SK-N-SH (cell line): ENCODE data around the gene ACTG2. TPM values are rescaled to one million over a fixed set of nuclear protein-coding genes. Genes with fewer than 3 reads are reported as not detected.

ENCODE experiments used
- CTCF ChIA-PET: fragments of 300-600, 350-600 bp; formaldehyde crosslinking; extraction: SDS; loops from one replicate; lab custom pipeline; 2021; lab: Yijun Ruan, JAX
- POLR2A ChIA-PET: fragments of 350-600 bp; sonication (Branson Sonifier 250); formaldehyde crosslinking; extraction: SDS; loops from one replicate; lab custom pipeline; 2020; ENCODE audit warnings: antibody characterized with exemption, inconsistent platforms; lab: Yijun Ruan, JAX
- DNase-seq: peaks from one replicate; pipeline ENCODE4 v3.0.0; 2012
- H2AFZ ChIP-seq: fragments of 200-600 bp; sonication (generic); 2 replicates; pipeline ENCODE4 v1.8.1; 2016; ENCODE audit warnings: antibody characterized with exemption, mild to moderate bottlenecking, low read depth
- H3F3A ChIP-seq: fragments of 200-600 bp; sonication (generic); replicated peaks from 2 replicates; pipeline ENCODE3; 2016; ENCODE audit warnings: antibody characterized with exemption, mild to moderate bottlenecking; ENCODE audit not compliant: insufficient read depth
- H3K27ac ChIP-seq, 2 experiments: fragments of 200-500 bp in 1 of 2; fragments of 200-600 bp in 1 of 2; sonication (Bioruptor generic) in 1 of 2; sonication (generic), shearing (Covaris generic) in 1 of 2; 2 replicates each; pipeline versions ENCODE4 v1.5.1 to v1.6.1; 2014 to 2016; ENCODE audit warnings: low read depth in 2 of 2, inconsistent platforms in 1 of 2, low read length in 1 of 2, mild to moderate bottlenecking in 1 of 2, mixed read lengths in 1 of 2
- H3K27me3 ChIP-seq: fragments of 200-600 bp; sonication (generic), shearing (Covaris generic); 2 replicates; pipeline ENCODE4 v1.6.1; 2016; ENCODE audit warnings: mixed run types; ENCODE audit not compliant: insufficient read depth
- H3K36me3 ChIP-seq, 2 experiments: fragments of 200-500 bp in 1 of 2; fragments of 200-600 bp in 1 of 2; sonication (Bioruptor generic) in 1 of 2; sonication (generic) in 1 of 2; replicated peaks in 1 of 2; 2 replicates each; pipeline versions ENCODE3 to v1.5.1; 2014 to 2016; ENCODE audit warnings: low read length in 1 of 2, mild to moderate bottlenecking in 1 of 2; ENCODE audit not compliant: insufficient read depth in 2 of 2, control insufficient read depth in 1 of 2
- H3K4me1 ChIP-seq, 2 experiments: fragments of 200-500 bp in 1 of 2; fragments of 200-600 bp in 1 of 2; sonication (Bioruptor generic) in 1 of 2; sonication (generic), shearing (Covaris generic) in 1 of 2; 2 replicates each; pipeline versions ENCODE4 v1.5.1 to v1.6.1; 2014 to 2016; ENCODE audit warnings: low read depth in 1 of 2, low read length in 1 of 2, mixed run types in 1 of 2; ENCODE audit not compliant: insufficient read depth in 2 of 2, control insufficient read depth in 1 of 2
- H3K4me2 ChIP-seq: fragments of 200-600 bp; sonication (generic), shearing (Covaris generic); 2 replicates; pipeline ENCODE4 v1.6.1; 2017; ENCODE audit warnings: mixed run types
- H3K4me3 ChIP-seq, 2 experiments: fragments of 200-500 bp in 1 of 2; fragments of 200-600 bp in 1 of 2; sonication (Bioruptor generic) in 1 of 2; sonication (generic), shearing (Covaris generic) in 1 of 2; 2 replicates each; pipeline versions ENCODE4 v1.5.1 to v1.8.1; 2014 to 2016; ENCODE audit warnings: low read depth in 2 of 2, inconsistent platforms in 1 of 2, low read length in 1 of 2, mild to moderate bottlenecking in 1 of 2, mixed read lengths in 1 of 2, moderate library complexity in 1 of 2
- H3K79me2 ChIP-seq: fragments of 200-600 bp; sonication (generic); 2 replicates; pipeline ENCODE4 v1.8.1; 2017; ENCODE audit warnings: mild to moderate bottlenecking; ENCODE audit not compliant: insufficient read depth
- H3K9ac ChIP-seq: fragments of 200-600 bp; sonication (generic); 2 replicates; pipeline ENCODE4 v1.6.1; 2017; ENCODE audit warnings: mixed run types
- H3K9me2 ChIP-seq: fragments of 200-600 bp; sonication (generic); 2 replicates; pipeline ENCODE4 v1.6.1; 2017; ENCODE audit warnings: mixed run types
- H3K9me3 ChIP-seq: fragments of 200-600 bp; sonication (generic); 2 replicates; pipeline ENCODE4 v1.6.1; 2017; ENCODE audit warnings: mixed run types, mild to moderate bottlenecking, moderate library complexity
- H4K20me1 ChIP-seq: fragments of 200-600 bp; sonication (generic); 2 replicates; pipeline ENCODE4 v1.6.1; 2017; ENCODE audit warnings: mild to moderate bottlenecking, mixed run types; ENCODE audit not compliant: insufficient read depth
- CHD2 ChIP-seq: fragments of 150-350 bp; IDR thresholded peaks from 2 replicates; pipeline ENCODE4 v1.6.1; 2018; ENCODE audit warnings: low read length; ENCODE audit not compliant: partially characterized antibody
- CTCF ChIP-seq: fragments of 200-600 bp; sonication (generic); IDR thresholded peaks from 2 replicates; pipeline ENCODE4 v1.6.1; 2017; ENCODE audit warnings: antibody characterized with exemption, mild to moderate bottlenecking, moderate library complexity
- FOSL2 ChIP-seq: IDR thresholded peaks from 2 replicates; pipeline ENCODE4 v1.4.0; 2012; ENCODE audit warnings: low read depth, mild to moderate bottlenecking, moderate library complexity, borderline replicate concordance
- FOXJ3 ChIP-seq: sonication (generic); formaldehyde crosslinking; IDR thresholded peaks from 2 replicates; pipeline ENCODE4 v1.5.1; 2020; ENCODE audit warnings: mild to moderate bottlenecking, missing genetic modification reagents
- FOXM1 ChIP-seq: IDR thresholded peaks from 2 replicates; pipeline ENCODE4 v1.4.0; 2012; ENCODE audit warnings: low read depth, mild to moderate bottlenecking
- MEF2A ChIP-seq: IDR thresholded peaks from 2 replicates; pipeline ENCODE4 v1.4.0; 2012; ENCODE audit warnings: low read depth, borderline replicate concordance
- MXI1 ChIP-seq: IDR thresholded peaks from 2 replicates; pipeline ENCODE4 v1.6.1; 2012; ENCODE audit warnings: mild to moderate bottlenecking, low read depth, low read length, improper control_type of control experiment
- NFIC ChIP-seq: IDR thresholded peaks from 2 replicates; pipeline ENCODE4 v1.4.0; 2012; ENCODE audit warnings: borderline replicate concordance
- POLR2AphosphoS5 ChIP-seq: IDR thresholded peaks from 2 replicates; pipeline ENCODE4 v1.6.1; 2012; ENCODE audit warnings: low read depth, low read length
- RAD21 ChIP-seq: IDR thresholded peaks from 2 replicates; pipeline ENCODE4 v1.6.1; 2012; ENCODE audit warnings: mild to moderate bottlenecking, low read length
- REST ChIP-seq: IDR thresholded peaks from 2 replicates; pipeline ENCODE4 v1.6.1; 2012; ENCODE audit warnings: mild to moderate bottlenecking, low read depth, low read length, moderate library complexity
- TAF1 ChIP-seq: IDR thresholded peaks from 2 replicates; pipeline ENCODE4 v1.6.1; 2012; ENCODE audit warnings: low read depth, mild to moderate bottlenecking, low read length, moderate library complexity, borderline replicate concordance
- USF2 ChIP-seq: fragments of 150-350 bp; IDR thresholded peaks from 2 replicates; pipeline ENCODE4 v1.6.1; 2017; ENCODE audit warnings: antibody characterized with exemption, low read length, low read depth, borderline replicate concordance
- YY1 ChIP-seq: IDR thresholded peaks from 2 replicates; pipeline ENCODE4 v1.4.0; 2012; ENCODE audit warnings: low read depth, mild to moderate bottlenecking
- WGBS: methylation state at CpG from one replicate; pipeline ENCODE4 v1.1.6; 2017; ENCODE audit warnings: low lambda C conversion rate; 5-methylcytosine and 5-hydroxymethylcytosine counted together
- polyA plus RNA-seq, 3 experiments: library from polyadenylated mRNA; depleted of rRNA; stranded (reverse); fragments of >200 nt; gene quantifications; 2 replicates each; pipeline ENCODE4 v1.2.3, GENCODE V29; 2012

The ACTG2 gene
- polyA plus RNA-seq, 1 of the 3 experiments (the other 2 are of a cell fraction) = 0.25 TPM

GRCh38 chr2:73889206-73889605 lies 3.6 kb upstream of the ACTG2 start:
- no peaks in the 10 kb centered on the region for H3K9me3 ChIP-seq
- H3K4me3 ChIP-seq = no peak overlapping the region
- H3K9ac ChIP-seq = no peak overlapping the region
- no peak for DNase-seq
- no peaks in the 10 kb centered on the region for H3K9me2 ChIP-seq
- no peak overlapping the region for H3K27ac ChIP-seq
- ChIA-PET POLR2A (no interaction called here), CTCF (no interaction called here)
- WGBS = 69% methylated on average over 5 of the region's 5 CpGs
- no peaks in the 10 kb centered on the region for H3K4me1 ChIP-seq
- TF ChIP-seq CTCF = no peak
- TF ChIP-seq RAD21 = no peak
- TF ChIP-seq FOXM1 = no peak
- TF ChIP-seq CHD2 = no peak
- TF ChIP-seq MXI1 = no peak
- no peak for TF ChIP-seq REST
- TF ChIP-seq TAF1 = no peak
- TF ChIP-seq FOXJ3 (CRISPR knock-in tag) = no peak
- TF ChIP-seq POLR2AphosphoS5 = no peak
- TF ChIP-seq NFIC = no peak
- no peak for TF ChIP-seq MEF2A
- TF ChIP-seq FOSL2 = no peak
- TF ChIP-seq USF2 = no peak
- no peak for TF ChIP-seq YY1
- no peaks in the 10 kb centered on the region for H4K20me1 ChIP-seq
- H3K27me3 ChIP-seq = no peaks in the 10 kb centered on the region; the same call in 1 of the 2 replicates
- H3K36me3 ChIP-seq = no peaks in the 10 kb centered on the region
- no peaks in the 10 kb centered on the region for H3F3A ChIP-seq
- H2AFZ ChIP-seq = no peak overlapping the region
- H3K4me2 ChIP-seq = no peak overlapping the region
- no peaks in the 10 kb centered on the region for H3K79me2 ChIP-seq
